PC-3 (cell line): ENCODE data around the gene EPS8.

Experiments used
- CTCF ChIP-seq: fragments of 300-600 bp; sonication (generic); conservative IDR thresholded peaks from 2 replicates; pipeline ENCODE4 v1.5.1; 2017; ENCODE audit warnings: antibody characterized with exemption, low read depth, mild to moderate bottlenecking, low read length
- EZH2 ChIP-seq: fragments of 300-600 bp; sonication (generic); IDR thresholded peaks from one replicate; pipeline ENCODE4 v1.6.1; 2017; ENCODE audit warnings: antibody characterized with exemption, mild to moderate bottlenecking, low read length; ENCODE audit not compliant: unreplicated experiment
- EZH2phosphoT487 ChIP-seq: fragments of 300-600 bp; sonication (generic); IDR thresholded peaks from 2 replicates; pipeline ENCODE4 v1.6.1; 2018; ENCODE audit warnings: mild to moderate bottlenecking, antibody characterized with exemption, low read length, borderline replicate concordance

GRCh38 chr12:15788233-15789219, 662 bp downstream of the EPS8 start:
- TF ChIP-seq EZH2: no peak
- no peak for TF ChIP-seq CTCF
- no peak for TF ChIP-seq EZH2phosphoT487
